DOHH2 (cell line): ENCODE data around the gene NTNG2.

Experiments used
- H3F3A ChIP-seq: fragments of 200-600 bp; sonication (generic), shearing (Covaris generic); 2 replicates; pipeline ENCODE4 v1.6.0; 2016; ENCODE audit warnings: antibody characterized with exemption, mild to moderate bottlenecking; ENCODE audit not compliant: control insufficient read depth, insufficient read depth
- H3K27ac ChIP-seq: fragments of 200-600 bp; sonication (generic); 2 replicates; pipeline ENCODE4 v1.5.1; 2014; ENCODE audit warnings: low read depth, mild to moderate bottlenecking, low read length, moderate library complexity
- H3K27me3 ChIP-seq: fragments of 200-600 bp; sonication (generic); 2 replicates; pipeline ENCODE4 v1.6.1; 2014; ENCODE audit warnings: mild to moderate bottlenecking, low read length, mixed read lengths; ENCODE audit not compliant: control insufficient read depth
- H3K36me3 ChIP-seq: fragments of 200-600 bp; sonication (generic); 2 replicates; pipeline ENCODE4 v1.6.1; 2014; ENCODE audit warnings: mild to moderate bottlenecking, low read length, moderate library complexity, mixed read lengths; ENCODE audit not compliant: control insufficient read depth
- H3K4me1 ChIP-seq: fragments of 200-600 bp; sonication (generic); 2 replicates; pipeline ENCODE4 v1.6.1; 2014; ENCODE audit warnings: mild to moderate bottlenecking, low read length, mixed read lengths; ENCODE audit not compliant: control insufficient read depth
- H3K4me2 ChIP-seq: fragments of 200-600 bp; sonication (generic); 2 replicates; pipeline ENCODE4 v1.6.0; 2014; ENCODE audit warnings: mild to moderate bottlenecking, low read length, moderate library complexity
- H3K4me3 ChIP-seq: fragments of 200-600 bp; sonication (generic); 2 replicates; pipeline ENCODE4 v1.5.1; 2014; ENCODE audit warnings: mild to moderate bottlenecking, low read length, mixed read lengths
- H3K79me2 ChIP-seq: fragments of 200-600 bp; sonication (generic); 2 replicates; pipeline ENCODE4 v1.6.1; 2014; ENCODE audit warnings: mild to moderate bottlenecking, low read length, mixed read lengths; ENCODE audit not compliant: control insufficient read depth
- H3K9me2 ChIP-seq: fragments of 200-600 bp; sonication (generic); replicated peaks from 2 replicates; pipeline ENCODE4 v1.6.1; 2014; ENCODE audit warnings: mild to moderate bottlenecking, low read length, mixed read lengths; ENCODE audit not compliant: control insufficient read depth
- H3K9me3 ChIP-seq: fragments of 200-600 bp; sonication (generic); 2 replicates; pipeline ENCODE4 v1.6.1; 2014; ENCODE audit warnings: antibody characterized with exemption, low read length, mixed read lengths; ENCODE audit not compliant: control insufficient read depth, insufficient read depth
- H4K20me1 ChIP-seq: fragments of 200-600 bp; sonication (generic); 2 replicates; pipeline ENCODE4 v1.6.0; 2014; ENCODE audit warnings: low read depth, mild to moderate bottlenecking, antibody characterized with exemption, low read length, moderate library complexity; ENCODE audit not compliant: control insufficient read depth, insufficient read depth
- CTCF ChIP-seq: fragments of 200-600 bp; sonication (generic); IDR thresholded peaks from one replicate; pipeline ENCODE4 v1.5.1; 2014; ENCODE audit warnings: antibody characterized with exemption, mild to moderate bottlenecking, low read depth, low read length; ENCODE audit not compliant: poor library complexity, severe bottlenecking
- EZH2phosphoT487 ChIP-seq: fragments of 200-600 bp; sonication (generic); IDR thresholded peaks from 2 replicates; pipeline ENCODE4 v1.6.1; 2017; ENCODE audit warnings: borderline replicate concordance, mild to moderate bottlenecking, antibody characterized with exemption, low read length, moderate library complexity, mixed read lengths

NTNG2 gene

GRCh38 chr9:132244582-132245455, 83.0 kb downstream of the NTNG2 start:
- no peak overlapping the region for H3K4me3 ChIP-seq
- H3K9me3 ChIP-seq, result no peaks in the 10 kb centered on the region
- H3K79me2 ChIP-seq, result no peaks in the 10 kb centered on the region
- no peak for TF ChIP-seq EZH2phosphoT487
- no peak for TF ChIP-seq CTCF
- H3K4me1 ChIP-seq, result peaks cover 20% of the 10 kb centered on the region
- no peaks in the 10 kb centered on the region for H4K20me1 ChIP-seq
- H3K27ac ChIP-seq, result no peak overlapping the region
- H3K36me3 ChIP-seq, result no peaks in the 10 kb centered on the region
- no peak overlapping the region for H3K4me2 ChIP-seq
- peaks cover 45% of the 10 kb centered on the region for H3K27me3 ChIP-seq
- H3F3A ChIP-seq, result no peaks in the 10 kb centered on the region
- H3K9me2 ChIP-seq, result no peaks in the 10 kb centered on the region

GRCh38 chr9:132245465-132245864, 83.6 kb downstream of the NTNG2 start:
- H3K4me2 ChIP-seq, result no peak overlapping the region
- H3K9me2 ChIP-seq, result no peaks in the 10 kb centered on the region

GRCh38 chr9:132247942-132248341, 86.1 kb downstream of the NTNG2 start:
- no peak overlapping the region for H3K4me2 ChIP-seq
- peaks cover under 1% of the 10 kb centered on the region; the same call in 1 of the 2 replicates for H3K4me1 ChIP-seq
- H3K4me3 ChIP-seq, result no peak overlapping the region
- H3K9me3 ChIP-seq, result no peaks in the 10 kb centered on the region
- H3K9me2 ChIP-seq, result no peaks in the 10 kb centered on the region
- H3K36me3 ChIP-seq, result no peaks in the 10 kb centered on the region
- H3K27ac ChIP-seq, result no peak overlapping the region
- no peaks in the 10 kb centered on the region for H3F3A ChIP-seq
- H3K27me3 ChIP-seq, result peaks cover 28% of the 10 kb centered on the region
- TF ChIP-seq CTCF (no peak), EZH2phosphoT487 (no peak)
- no peaks in the 10 kb centered on the region for H3K79me2 ChIP-seq
- H4K20me1 ChIP-seq, result no peaks in the 10 kb centered on the region

More at GRCh38 chr9:132245465-132245864, 83.6 kb downstream of the NTNG2 start:
- peaks cover 42% of the 10 kb centered on the region for H3K27me3 ChIP-seq
- H3K27ac ChIP-seq, result no peak overlapping the region
- H3K9me3 ChIP-seq, result no peaks in the 10 kb centered on the region
- no peak overlapping the region for H3K4me3 ChIP-seq
- H4K20me1 ChIP-seq, result no peaks in the 10 kb centered on the region
- no peaks in the 10 kb centered on the region for H3K36me3 ChIP-seq
- peaks cover 18% of the 10 kb centered on the region for H3K4me1 ChIP-seq
- TF ChIP-seq EZH2phosphoT487 (no peak), CTCF (no peak)
- H3F3A ChIP-seq, result no peaks in the 10 kb centered on the region
- H3K79me2 ChIP-seq, result no peaks in the 10 kb centered on the region
